IMR-90 (cell line): Measurements from ENCODE around the gene CALM1. TPM values are rescaled to one million over a fixed set of nuclear protein-coding genes. Genes with fewer than 3 reads are reported as not detected.

ENCODE experiments used
- ATAC-seq: fragments of 200-7000 bp; cut with Tn5 transposase; 2 replicates; pipeline ENCODE4 v1.9.1; 2020; ENCODE audit warnings: low read depth, mild to moderate bottlenecking, moderate library complexity
- BruUV-seq: library from RNA; stranded (reverse); fragments of 400-500 nt; replicated peaks from 2 replicates; lab custom pipeline; 2021; lab: Mats Ljungman, UMichigan
- CTCF ChIA-PET: fragments of 300-600 bp; formaldehyde crosslinking; extraction: SDS; loops from one replicate; lab custom pipeline; 2021; ENCODE audit warnings: antibody characterized with exemption; lab: Yijun Ruan, JAX
- POLR2A ChIA-PET: fragments of 300-600 bp; sonication (Branson Sonifier 250); formaldehyde crosslinking; loops from one replicate; lab custom pipeline; 2022; ENCODE audit warnings: antibody characterized with exemption; ENCODE audit not compliant: unreplicated experiment; lab: Charles Lee
- DNase-seq: peaks from one replicate; pipeline ENCODE4 v3.0.0; 2013
- H2AFZ ChIP-seq: replicated peaks from 2 replicates; pipeline ENCODE3; 2013; ENCODE audit warnings: low read length, mild to moderate bottlenecking; ENCODE audit not compliant: poor library complexity
- H2AK5ac ChIP-seq: 2 replicates; pipeline ENCODE4 v1.6.1; 2013; ENCODE audit warnings: low read depth, low read length, inconsistent platforms
- H2AK9ac ChIP-seq: replicated peaks from 2 replicates; pipeline ENCODE3; 2013; ENCODE audit warnings: mild to moderate bottlenecking, low read depth, low read length, moderate library complexity; ENCODE audit not compliant: poor library complexity
- H2BK120ac ChIP-seq: 2 replicates; pipeline ENCODE4 v1.6.1; 2013; ENCODE audit warnings: low read depth, low read length, inconsistent platforms
- H2BK15ac ChIP-seq: 3 replicates; pipeline ENCODE4 v1.6.1; 2013; ENCODE audit warnings: low read depth, low read length, inconsistent platforms
- H2BK20ac ChIP-seq: 2 replicates; pipeline ENCODE4 v1.6.1; 2013; ENCODE audit warnings: low read depth, mild to moderate bottlenecking, inconsistent platforms, low read length, moderate library complexity
- H2BK5ac ChIP-seq: 2 replicates; pipeline ENCODE4 v1.6.1; 2013; ENCODE audit warnings: mild to moderate bottlenecking, low read depth, low read length, inconsistent platforms; ENCODE audit not compliant: poor library complexity, severe bottlenecking
- H3K14ac ChIP-seq: replicated peaks from 2 replicates; pipeline ENCODE4 v1.6.1; 2013; ENCODE audit warnings: low read depth, low read length, inconsistent platforms
- H3K18ac ChIP-seq: 2 replicates; pipeline ENCODE4 v1.6.1; 2013; ENCODE audit warnings: low read depth, low read length, control low read depth
- H3K23ac ChIP-seq: 2 replicates; pipeline ENCODE4 v1.6.1; 2013; ENCODE audit warnings: low read depth, low read length, inconsistent platforms
- H3K27ac ChIP-seq: 2 replicates; pipeline ENCODE4 v1.5.1; 2013; ENCODE audit warnings: mild to moderate bottlenecking, control low read depth, low read length; ENCODE audit not compliant: insufficient read depth
- H3K27me3 ChIP-seq: 2 replicates; pipeline ENCODE4 v1.6.1; 2013; ENCODE audit warnings: low read length; ENCODE audit not compliant: control insufficient read depth, insufficient read depth
- H3K36me3 ChIP-seq: 2 replicates; pipeline ENCODE4 v1.6.1; 2013; ENCODE audit warnings: low read length, mixed read lengths; ENCODE audit not compliant: control insufficient read depth, insufficient read depth
- H3K4ac ChIP-seq: 2 replicates; pipeline ENCODE4 v1.6.1; 2013; ENCODE audit warnings: low read depth, low read length, inconsistent platforms
- H3K4me1 ChIP-seq: 2 replicates; pipeline ENCODE4 v1.6.1; 2013; ENCODE audit warnings: low read length, mixed read lengths; ENCODE audit not compliant: control insufficient read depth, insufficient read depth
- H3K4me2 ChIP-seq: 2 replicates; pipeline ENCODE4 v1.6.1; 2013; ENCODE audit warnings: low read depth, mild to moderate bottlenecking, control low read depth, low read length, moderate library complexity
- H3K4me3 ChIP-seq: 2 replicates; pipeline ENCODE4 v1.5.1; 2013; ENCODE audit warnings: low read depth, mild to moderate bottlenecking, control low read depth, low read length, moderate library complexity; ENCODE audit not compliant: insufficient read depth
- H3K56ac ChIP-seq: 2 replicates; pipeline ENCODE4 v1.6.1; 2013; ENCODE audit warnings: low read length, inconsistent platforms; ENCODE audit not compliant: insufficient read depth; ENCODE audit errors: extremely low read depth
- H3K79me1 ChIP-seq, 2 experiments: 2 replicates each; pipeline ENCODE4 v1.6.1; 2013; ENCODE audit warnings: low read length in 2 of 2, inconsistent platforms in 1 of 2, low read depth in 1 of 2
- H3K9ac ChIP-seq: 2 replicates; pipeline ENCODE4 v1.6.1; 2013; ENCODE audit warnings: low read depth, low read length, control low read depth
- H3K9me1 ChIP-seq: 2 replicates; pipeline ENCODE4 v1.6.1; 2013; ENCODE audit warnings: low read length, inconsistent platforms; ENCODE audit not compliant: insufficient read depth
- H3K9me3 ChIP-seq: 2 replicates; pipeline ENCODE4 v1.6.1; 2013; ENCODE audit warnings: low read length; ENCODE audit not compliant: control insufficient read depth, insufficient read depth
- H4K20me1 ChIP-seq: 2 replicates; pipeline ENCODE4 v1.6.1; 2013; ENCODE audit warnings: low read length, inconsistent platforms; ENCODE audit not compliant: insufficient read depth
- H4K5ac ChIP-seq: 2 replicates; pipeline ENCODE4 v1.6.1; 2013; ENCODE audit warnings: mild to moderate bottlenecking, low read depth, low read length, control low read depth
- H4K8ac ChIP-seq, 2 experiments: 2 replicates each; pipeline ENCODE4 v1.6.1; 2013; ENCODE audit warnings: low read depth in 2 of 2, low read length in 2 of 2, control low read depth in 1 of 2, inconsistent platforms in 1 of 2
- H4K91ac ChIP-seq: 2 replicates; pipeline ENCODE4 v1.6.1; 2013; ENCODE audit warnings: low read depth, low read length, inconsistent platforms; ENCODE audit not compliant: insufficient read depth
- MXI1 ChIP-seq: IDR thresholded peaks from 2 replicates; pipeline ENCODE4 v1.6.1; 2012; ENCODE audit warnings: low read depth, mild to moderate bottlenecking, low read length, moderate library complexity, borderline replicate concordance
- RFX5 ChIP-seq: IDR thresholded peaks from 2 replicates; pipeline ENCODE4 v1.8.0; 2012; ENCODE audit warnings: low read depth, mild to moderate bottlenecking, low read length, moderate library complexity
- WGBS, 2 experiments: methylation state at CpG; one replicate each; pipeline versions ENCODE4 v1.1.5 to v1.1.7; 2013; ENCODE audit warnings: missing lambda C conversion rate in 2 of 2; ENCODE audit not compliant: insufficient read length in 1 of 2; ENCODE audit errors: extremely low coverage in 2 of 2; 5-methylcytosine and 5-hydroxymethylcytosine counted together
- dilution Hi-C: fragments of 300-500 bp; cut with HindIII; formaldehyde crosslinking; loops from one replicate; pipeline ENCODE4 v1.14.3; 2018; ENCODE audit warnings: low sequenced_read_pairs; ENCODE audit not compliant: unreplicated experiment
- in situ Hi-C: fragments of 300-500 bp; cut with MboI; formaldehyde crosslinking; loops from 3 replicates; pipeline ENCODE4 v1.14.3; 2019; ENCODE audit warnings: low sequenced_read_pairs, inconsistent platforms, mixed read lengths
- intact Hi-C: fragments of 100-400 bp; cut with micrococcal nuclease; formaldehyde crosslinking; loops from 2 replicates; pipeline ENCODE4 v1.10.0; 2022
- polyA plus RNA-seq, 3 experiments: library from polyadenylated mRNA; depleted of rRNA; stranded (reverse); fragments of >200 nt; gene quantifications; 2 replicates each; pipeline ENCODE4 v1.2.3, GENCODE V29; 2012; ENCODE audit warnings: low replicate concordance in 1 of 3
- total RNA-seq: library from RNA; depleted of rRNA; stranded (reverse); fragments of >200 nt; gene quantifications from 2 replicates; pipeline ENCODE4 v1.2.3, GENCODE V29; 2012
- TF ChIP-seq, protein P1 (sequence below): fragments of 150-350 bp; IDR thresholded peaks from 2 replicates; pipeline ENCODE4 v1.6.1; 2017; ENCODE audit warnings: mild to moderate bottlenecking, antibody characterized with exemption, low read length, low read depth

Gene CALM1
- total and polyA plus RNA-seq, 2 of the 4 experiments (the other 2 are of a cell fraction), result 72.9 to 188 TPM

DNA sequence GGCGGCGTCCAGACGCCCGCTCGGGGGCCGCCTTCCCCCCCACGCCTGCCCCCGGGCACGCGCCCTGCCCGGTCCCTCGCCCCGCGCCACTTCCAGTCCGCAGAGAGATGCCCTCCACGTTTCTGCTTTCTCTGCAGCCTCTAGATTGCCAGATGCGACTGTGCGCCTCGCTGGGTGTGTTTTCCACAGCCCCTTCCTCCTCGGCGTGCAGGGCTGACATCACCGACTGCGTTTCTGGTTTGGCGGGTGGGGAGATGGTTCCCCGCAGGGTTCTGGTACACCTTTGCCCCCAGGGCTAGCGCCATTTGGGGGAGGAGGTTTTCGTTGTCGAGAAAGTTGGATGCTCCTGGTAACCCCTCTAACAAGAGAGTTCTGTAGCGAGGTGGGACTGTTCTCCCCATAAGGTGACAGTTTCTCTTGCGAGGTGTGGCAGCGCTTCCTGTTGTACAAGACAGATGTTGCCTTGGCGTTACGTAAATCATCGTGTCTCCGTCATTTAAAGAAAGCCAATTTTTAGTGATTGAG is 1.5 kb downstream of the CALM1 start:
- H3K4ac ChIP-seq, result peak overlapping the region; percentile 54; the same call in 1 of the 2 replicates
- TF ChIP-seq, protein P1, sequence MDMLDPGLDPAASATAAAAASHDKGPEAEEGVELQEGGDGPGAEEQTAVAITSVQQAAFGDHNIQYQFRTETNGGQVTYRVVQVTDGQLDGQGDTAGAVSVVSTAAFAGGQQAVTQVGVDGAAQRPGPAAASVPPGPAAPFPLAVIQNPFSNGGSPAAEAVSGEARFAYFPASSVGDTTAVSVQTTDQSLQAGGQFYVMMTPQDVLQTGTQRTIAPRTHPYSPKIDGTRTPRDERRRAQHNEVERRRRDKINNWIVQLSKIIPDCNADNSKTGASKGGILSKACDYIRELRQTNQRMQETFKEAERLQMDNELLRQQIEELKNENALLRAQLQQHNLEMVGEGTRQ, result no peak
- TF ChIP-seq MXI1 (0 out of 2 replicates have a peak, but pooled peaks have one; percentile 47), RFX5 (no peak)
- in situ Hi-C loops (loop anchor here (25.0 kb wide), 1 partner anchor 764 kb away; no protein-coding TSS in a partner anchor), intact Hi-C loops (loop anchor here (2.0 to 5.0 kb wide), 2 partner anchors 111 to 502 kb away; no protein-coding TSS in a partner anchor), dilution Hi-C loops (no loop called here)
- DNase-seq, result no peak
- peak overlapping the region; percentile 96 for H3K4me3 ChIP-seq
- H4K5ac ChIP-seq, result no peak overlapping the region
- H2BK120ac ChIP-seq, result no peak overlapping the region
- no peak overlapping the region for H2BK20ac ChIP-seq
- peak overlapping the region; percentile 93 for H2AK9ac ChIP-seq
- no peak overlapping the region for H3K18ac ChIP-seq
- 0 out of 2 replicates have a peak overlapping the region, but pooled peaks have one; percentile 67 for H3K14ac ChIP-seq
- ChIA-PET POLR2A (no interaction called here), CTCF (interaction anchor here (1.0 to 2.1 kb wide), 2 partner anchors 95 to 298 kb away, joined by 3 to 10 read pairs; no protein-coding TSS in a partner anchor)
- H2BK5ac ChIP-seq, result no peak overlapping the region
- peaks cover 24% of the 10 kb centered on the region for H3K36me3 ChIP-seq
- peaks cover 27 to 53% of the 10 kb centered on the region in 2 experiments for H3K79me1 ChIP-seq
- peak overlapping the region; percentile 45 for H3K9ac ChIP-seq
- H3K4me2 ChIP-seq, result peak overlapping the region; percentile 77
- H2AK5ac ChIP-seq, result no peak overlapping the region
- H4K8ac ChIP-seq, result no peak overlapping the region
- ATAC-seq, result peak; percentile 1
- H3K9me1 ChIP-seq, result peaks cover 8% of the 10 kb centered on the region
- WGBS, 2 experiments, result 8% methylated on average over 5 of the region's 35 CpGs; no CpG with 5 or more reads in 1 of the 2 experiments
- H3K27ac ChIP-seq, result peak overlapping the region; percentile 62
- peaks cover 48% of the 10 kb centered on the region for H4K20me1 ChIP-seq
- H3K4me1 ChIP-seq, result peaks cover 4% of the 10 kb centered on the region
- H2BK15ac ChIP-seq, result no peak overlapping the region
- H3K27me3 ChIP-seq, result no peaks in the 10 kb centered on the region
- H4K91ac ChIP-seq, result no peak overlapping the region
- no peaks in the 10 kb centered on the region for H3K9me3 ChIP-seq
- H3K56ac ChIP-seq, result peak overlapping the region; percentile 16; the same call in 1 of the 2 replicates
- peak overlapping the region; percentile 83 for H3K23ac ChIP-seq
- H2AFZ ChIP-seq, result peak overlapping the region; percentile 69
- BruUV-seq, result no TSS peak
